LHCN-M2 (cell line): ENCODE measurements around the gene PRRT1. TPM values are rescaled to one million over a fixed set of nuclear protein-coding genes. Genes with fewer than 3 reads are reported as not detected.
A peak's percentile ranks its signal among the peaks of the same experiment; 100 is the strongest.
"Not testable (repeated sequence)": the region's sequence is repeated elsewhere in the genome, so short reads cannot be mapped to it uniquely, and the experiment has no call there.

Experiments
- DNase-seq: peaks from one replicate; pipeline ENCODE4 v3.0.0-alpha.2; 2012; ENCODE audit warnings: low read depth
- total RNA-seq: library from RNA; depleted of rRNA; stranded (reverse); fragments of >200 nt; gene quantifications from 2 replicates; pipeline ENCODE4 v1.2.3, GENCODE V29; 2014

Gene PRRT1
- total RNA-seq, 1 experiment from 2014 or later = 0.06 TPM

DNA sequence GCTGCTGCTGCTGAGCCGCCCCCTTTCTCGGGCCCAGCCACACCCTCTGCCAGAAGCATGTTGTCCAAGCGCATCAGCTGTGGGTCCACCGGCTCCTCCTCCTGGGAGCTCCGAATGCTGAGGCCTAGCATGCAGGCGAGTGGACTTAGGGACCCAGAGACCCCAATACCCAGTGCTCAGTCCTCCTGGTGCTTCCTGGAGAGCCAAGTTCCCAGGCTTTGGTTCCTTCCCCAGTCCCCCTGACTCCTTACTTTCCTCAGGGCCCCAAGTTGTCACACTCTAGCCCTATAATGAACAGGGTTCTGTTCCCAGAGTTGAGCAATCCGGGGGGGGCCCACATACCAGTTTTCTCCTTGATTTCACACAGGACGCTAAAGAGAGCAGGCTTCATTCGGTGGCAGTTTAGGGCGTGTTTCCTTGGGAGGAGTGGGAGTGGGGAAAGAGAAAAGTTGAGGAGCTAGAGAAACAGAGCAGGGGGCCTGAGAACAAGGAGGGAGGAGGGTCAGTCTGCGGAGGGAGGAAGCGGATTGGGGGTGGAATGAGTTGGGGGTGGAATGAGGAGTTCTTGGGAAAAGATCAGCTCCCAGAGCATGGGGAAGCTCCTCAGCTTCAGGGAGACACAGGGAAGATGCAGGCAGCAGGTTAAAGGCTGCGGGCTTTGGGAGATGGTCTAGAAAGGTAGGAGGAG is 36.8 kb upstream of the PRRT1 start:
- DNase-seq = peak; percentile 35

DNA sequence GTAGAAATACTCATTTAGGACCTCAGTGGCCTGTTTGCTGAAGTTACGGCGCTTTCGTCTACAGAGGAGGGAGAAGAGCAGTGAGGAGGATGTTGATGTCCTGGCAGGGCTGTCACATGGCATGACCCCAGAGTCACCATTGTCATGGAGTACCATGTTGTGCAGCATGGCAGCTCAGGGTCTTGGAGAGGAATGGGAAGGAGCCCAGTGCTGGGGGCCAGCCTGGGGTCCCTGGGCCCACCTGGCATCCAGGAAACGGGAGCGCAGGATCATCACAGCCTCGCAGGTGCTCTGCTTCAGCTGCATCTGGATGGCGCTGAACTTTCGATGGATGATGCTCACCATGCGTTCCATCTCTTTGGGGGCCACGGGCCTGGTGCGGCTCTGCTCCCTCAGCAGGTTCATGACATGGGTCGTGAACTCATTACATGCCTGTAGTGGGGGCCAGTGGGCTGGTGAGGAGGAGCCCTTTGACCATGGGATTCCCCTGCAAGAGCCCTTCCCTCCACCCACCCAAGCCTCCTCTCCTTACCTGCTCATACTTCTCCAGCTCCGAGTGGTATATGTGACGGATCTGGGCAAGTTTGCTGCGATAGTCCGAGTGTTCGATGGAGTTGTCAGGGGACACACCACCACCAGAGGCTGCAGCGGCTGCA is 36.1 kb upstream of the PRRT1 start:
- not testable (repeated sequence) for DNase-seq

DNA sequence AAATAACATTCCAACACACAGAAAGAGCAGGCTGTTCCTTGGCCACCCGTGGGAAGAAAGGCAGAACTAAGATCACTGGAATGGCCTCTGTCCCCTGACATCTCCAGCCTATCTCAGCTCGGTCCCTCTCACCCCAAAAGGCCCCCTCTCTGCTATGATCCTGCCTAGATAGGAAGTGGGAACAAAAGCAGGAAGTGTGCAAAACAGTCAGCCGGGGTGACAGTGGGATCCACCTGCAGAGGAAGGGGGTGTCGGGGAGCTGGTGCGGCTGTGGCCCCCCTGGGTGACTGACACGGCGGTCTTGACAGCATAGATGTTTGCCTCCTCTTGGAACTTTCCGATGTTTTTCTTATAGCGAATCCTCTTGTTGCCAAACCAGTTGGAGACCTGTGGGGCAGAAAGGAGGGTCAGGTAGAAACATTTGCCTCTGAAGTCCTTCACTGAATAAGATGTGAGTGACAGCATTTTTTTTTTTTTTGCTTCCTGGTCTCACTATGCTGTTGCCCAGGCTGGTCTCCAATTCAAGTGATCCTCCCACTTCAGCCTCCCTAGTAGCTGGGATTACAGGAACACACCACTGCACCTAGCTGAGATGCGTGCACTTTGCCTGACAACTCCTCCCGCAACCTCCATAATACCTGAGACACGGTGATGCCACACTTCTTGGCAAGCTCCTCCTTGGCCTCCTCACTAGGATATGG is 35.4 kb upstream of the PRRT1 start:
- no peak for DNase-seq

DNA sequence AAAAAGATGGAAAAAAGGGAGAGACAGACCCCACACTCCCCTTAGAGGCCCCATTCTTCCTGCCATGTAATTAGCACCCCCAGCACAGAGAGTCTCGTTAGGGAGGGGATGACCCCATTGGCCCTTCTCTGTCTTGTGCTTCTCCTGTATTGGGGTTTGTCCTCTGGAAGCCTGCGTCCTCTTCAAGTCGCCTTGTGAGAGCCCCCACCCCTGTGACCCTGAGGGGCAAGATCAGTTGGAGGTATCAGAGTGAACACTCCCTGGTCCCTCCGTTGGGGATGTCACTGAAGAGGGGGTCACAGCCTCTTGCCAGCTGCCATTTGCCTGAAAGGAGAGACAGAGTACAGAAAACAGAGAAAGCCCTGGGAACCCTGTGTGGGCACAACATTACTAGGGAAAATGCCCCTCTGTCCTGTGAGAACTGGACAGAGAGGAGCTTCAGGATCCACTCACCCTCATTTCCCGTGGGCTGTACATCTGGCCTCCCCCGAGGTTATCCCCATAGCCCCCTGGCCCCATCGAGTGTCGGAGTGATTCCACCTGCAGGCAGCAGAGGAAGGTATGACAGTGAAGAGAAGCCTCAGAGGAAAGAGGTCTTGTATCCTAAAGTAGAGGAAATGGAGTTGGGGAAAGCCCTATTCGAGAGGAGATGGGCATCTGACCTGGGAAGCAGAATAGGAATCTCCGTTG is 34.6 kb upstream of the PRRT1 start:
- not testable (repeated sequence) for DNase-seq

DNA sequence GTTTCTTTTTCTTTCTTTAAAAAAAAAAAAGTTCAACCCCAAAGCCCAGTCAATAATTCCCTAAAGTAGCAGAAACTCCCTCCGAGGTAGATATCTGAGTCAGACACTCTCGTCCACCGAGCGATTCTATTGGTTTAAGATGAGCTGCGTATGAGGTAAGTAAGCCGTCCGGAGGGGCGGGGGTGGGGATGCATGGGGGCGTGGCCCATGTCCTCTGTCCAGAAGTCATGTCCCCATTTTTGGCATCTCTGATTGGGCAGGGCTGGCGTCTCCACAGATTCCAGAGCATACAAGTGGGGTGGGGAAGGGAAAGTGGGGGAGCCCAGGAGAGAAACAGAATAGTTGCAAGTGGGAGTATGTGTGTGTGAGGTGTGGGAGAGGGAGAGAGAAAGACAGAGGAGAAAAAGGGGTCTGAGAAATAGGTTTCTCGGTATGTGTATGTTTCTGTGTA is 34.0 kb upstream of the PRRT1 start:
- peak; percentile 88 for DNase-seq

DNA sequence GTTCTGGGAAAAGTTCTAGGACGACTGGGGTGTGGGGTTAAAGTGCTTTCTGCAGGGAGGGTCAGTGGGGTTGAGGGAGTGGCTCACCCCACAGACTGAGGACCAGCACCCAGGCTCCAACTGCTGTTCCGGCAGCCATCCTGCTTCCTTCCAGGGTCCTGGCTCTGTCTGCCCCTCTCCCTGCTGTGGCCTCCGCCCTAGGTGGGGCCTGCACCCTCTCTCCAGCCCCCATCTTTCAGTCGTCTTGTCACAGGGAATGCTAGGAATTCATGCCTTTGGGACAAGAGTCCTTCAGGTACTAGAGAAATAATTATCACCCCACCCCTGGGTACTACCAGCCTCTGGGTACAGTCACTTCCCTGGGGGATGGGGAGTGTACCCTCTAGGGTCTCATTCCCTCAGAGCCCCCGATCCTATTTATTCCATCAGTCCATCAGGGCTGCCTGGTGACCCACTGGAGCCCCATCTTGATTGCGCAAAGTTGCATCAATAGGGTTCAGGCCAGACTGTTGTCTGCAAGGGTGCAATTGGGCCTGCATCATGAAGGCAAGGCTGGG is 32.4 kb upstream of the PRRT1 start, which contains the start of gene AGER:
AGER (minus strand) TSS at position 170 of the 557 bp plus-strand sequence; CDS start at position 139, 31 bp downstream.
- DNase-seq = no peak

DNA sequence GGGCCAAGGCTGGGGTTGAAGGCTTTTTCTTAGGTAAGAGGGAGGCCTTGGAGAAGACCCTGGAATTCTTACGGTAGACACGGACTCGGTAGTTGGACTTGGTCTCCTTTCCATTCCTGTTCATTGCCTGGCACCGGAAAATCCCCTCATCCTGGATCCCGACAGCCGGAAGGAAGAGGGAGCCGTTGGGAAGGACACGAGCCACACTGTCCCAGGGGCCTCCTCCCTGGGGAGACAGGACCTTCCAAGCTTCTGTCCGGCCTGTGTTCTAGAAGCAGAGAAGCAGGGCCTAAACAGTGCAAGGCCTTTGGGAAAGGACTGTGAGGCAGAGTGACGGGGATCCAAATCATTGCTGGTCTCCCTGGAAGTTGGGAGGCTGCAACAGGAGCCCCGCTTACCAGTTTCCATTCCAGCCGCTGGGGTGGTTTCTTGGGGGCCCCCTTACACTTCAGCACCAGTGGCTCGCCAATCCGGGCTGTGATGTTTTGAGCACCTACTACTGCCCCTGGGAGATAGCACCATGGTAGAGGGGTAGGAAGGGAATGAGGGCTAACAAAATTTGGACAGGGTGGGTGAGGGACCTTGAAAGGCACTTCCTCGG is 31.8 kb upstream of the PRRT1 start:
- no peak for DNase-seq

DNA sequence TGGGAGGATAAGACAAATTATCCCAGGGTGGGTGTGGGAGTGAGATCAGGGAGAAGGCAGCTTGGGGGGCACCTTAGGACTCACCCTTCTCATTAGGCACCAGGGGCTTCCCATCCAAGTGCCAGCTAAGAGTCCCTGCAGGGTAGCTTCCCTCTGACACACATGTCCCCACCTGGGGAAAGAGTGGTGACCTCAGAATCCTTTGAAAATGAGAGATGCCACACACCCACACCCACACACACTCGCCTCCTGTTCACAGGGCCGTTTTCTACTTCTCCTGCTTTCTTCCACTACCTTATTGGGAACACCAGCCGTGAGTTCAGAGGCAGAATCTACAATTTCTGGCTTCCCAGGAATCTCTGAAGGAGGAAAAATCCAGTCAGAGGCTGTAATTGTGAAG is 31.3 kb upstream of the PRRT1 start:
- no peak for DNase-seq

DNA sequence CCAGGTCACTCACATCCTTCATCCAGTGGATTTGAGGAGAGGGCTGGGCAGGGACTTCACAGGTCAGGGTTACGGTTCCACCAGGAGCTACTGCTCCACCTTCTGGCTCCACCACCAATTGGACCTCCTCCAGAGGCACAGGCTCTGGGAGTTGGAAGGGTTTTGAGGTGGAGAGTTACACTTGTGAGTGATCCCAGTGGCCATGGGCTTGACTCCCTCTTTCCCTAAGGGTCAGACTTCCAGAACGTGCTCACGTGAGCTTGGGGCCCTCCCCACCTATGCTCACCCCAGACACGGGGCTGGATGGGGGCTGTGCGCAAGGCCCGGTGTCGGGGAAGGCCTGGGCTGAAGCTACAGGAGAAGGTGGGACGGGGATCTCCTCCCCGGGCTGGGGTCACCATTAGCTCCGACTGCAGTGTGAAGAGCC is 30.8 kb upstream of the PRRT1 start:
- DNase-seq = no peak

DNA sequence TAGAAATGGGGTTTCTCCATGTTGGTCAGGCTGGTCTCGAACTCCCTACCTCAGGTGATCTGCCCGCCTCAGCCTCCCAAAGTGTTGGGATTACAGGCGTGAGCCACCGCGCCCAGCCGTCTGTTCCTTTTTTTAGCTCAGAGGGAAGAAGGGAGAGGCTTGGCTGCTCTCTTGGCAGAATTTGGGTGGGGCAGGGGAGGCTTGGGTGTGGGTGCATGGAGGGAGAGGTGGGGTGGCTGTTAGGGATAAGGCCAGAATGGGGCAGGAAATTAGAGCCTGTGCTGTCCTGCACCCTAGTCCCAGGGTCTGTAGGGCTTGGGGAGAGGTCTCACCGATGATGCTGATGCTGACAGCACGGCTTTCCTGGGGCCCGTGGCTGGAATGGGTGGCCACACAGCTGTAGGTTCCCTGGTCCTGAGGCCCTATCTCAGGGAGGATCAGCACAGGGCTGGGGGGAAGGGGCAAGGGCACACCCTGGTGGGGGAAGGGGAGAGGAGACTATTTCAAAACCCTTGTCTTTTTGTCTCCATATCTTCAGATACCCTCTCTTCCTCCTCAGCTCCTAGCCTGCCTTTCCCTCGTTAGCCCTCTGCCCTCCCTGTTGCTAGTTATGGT is 30.3 kb upstream of the PRRT1 start:
- DNase-seq = no peak

DNA sequence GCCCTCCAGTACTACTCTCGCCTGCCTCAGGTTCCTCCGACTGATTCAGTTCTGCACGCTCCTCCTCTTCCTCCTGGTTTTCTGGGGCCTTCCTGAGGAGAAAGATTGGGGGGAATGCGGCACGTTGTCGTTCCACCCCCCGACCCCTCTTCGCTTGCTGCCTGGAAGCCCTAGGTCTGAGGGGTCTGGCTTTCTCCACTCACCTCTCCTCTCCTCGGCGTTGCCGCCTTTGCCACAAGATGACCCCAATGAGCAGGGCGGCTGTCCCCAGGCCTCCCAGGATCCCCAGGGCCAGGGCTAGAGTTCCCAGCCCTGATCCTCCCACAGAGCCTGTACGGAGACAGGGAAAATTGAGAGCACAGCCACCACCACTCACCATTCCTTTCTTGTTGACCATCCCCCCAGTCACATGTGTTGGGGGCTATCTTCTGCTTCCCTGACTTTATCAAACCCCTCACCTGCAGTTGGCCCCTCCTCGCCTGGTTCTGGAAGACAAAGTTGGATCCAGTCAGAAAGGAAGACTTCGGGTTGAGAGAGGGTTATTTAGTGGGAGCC is 29.5 kb upstream of the PRRT1 start:
- no peak for DNase-seq

DNA sequence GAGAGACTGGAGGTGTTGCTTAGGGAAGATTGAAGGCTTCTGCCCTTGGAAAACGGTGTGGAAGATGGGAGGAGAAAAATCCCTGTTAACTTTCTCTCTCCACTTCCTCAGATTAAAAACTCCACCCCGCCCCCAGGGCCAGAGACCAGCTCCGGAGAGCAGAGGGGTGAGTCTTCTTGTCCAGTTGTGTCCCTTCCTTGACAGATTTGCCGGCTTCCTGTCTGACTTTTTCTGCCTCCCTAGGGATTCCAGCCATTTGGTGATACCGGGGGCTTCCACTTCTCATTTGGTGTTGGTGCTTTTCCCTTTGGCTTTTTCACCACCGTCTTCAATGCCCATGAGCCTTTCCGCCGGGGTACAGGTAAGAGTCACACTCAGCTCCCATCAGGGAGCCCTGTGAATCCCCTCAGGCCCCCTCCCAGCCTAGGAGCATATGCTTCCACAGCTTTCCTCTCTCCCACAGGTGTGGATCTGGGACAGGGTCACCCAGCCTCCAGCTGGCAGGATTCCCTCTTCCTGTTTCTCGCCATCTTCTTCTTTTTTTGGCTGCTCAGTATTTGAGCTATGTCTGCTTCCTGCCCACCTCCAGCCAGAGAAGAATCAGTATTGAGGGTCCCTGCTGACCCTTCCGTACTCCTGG is 28.1 kb upstream of the PRRT1 start:
- DNase-seq = no peak

DNA sequence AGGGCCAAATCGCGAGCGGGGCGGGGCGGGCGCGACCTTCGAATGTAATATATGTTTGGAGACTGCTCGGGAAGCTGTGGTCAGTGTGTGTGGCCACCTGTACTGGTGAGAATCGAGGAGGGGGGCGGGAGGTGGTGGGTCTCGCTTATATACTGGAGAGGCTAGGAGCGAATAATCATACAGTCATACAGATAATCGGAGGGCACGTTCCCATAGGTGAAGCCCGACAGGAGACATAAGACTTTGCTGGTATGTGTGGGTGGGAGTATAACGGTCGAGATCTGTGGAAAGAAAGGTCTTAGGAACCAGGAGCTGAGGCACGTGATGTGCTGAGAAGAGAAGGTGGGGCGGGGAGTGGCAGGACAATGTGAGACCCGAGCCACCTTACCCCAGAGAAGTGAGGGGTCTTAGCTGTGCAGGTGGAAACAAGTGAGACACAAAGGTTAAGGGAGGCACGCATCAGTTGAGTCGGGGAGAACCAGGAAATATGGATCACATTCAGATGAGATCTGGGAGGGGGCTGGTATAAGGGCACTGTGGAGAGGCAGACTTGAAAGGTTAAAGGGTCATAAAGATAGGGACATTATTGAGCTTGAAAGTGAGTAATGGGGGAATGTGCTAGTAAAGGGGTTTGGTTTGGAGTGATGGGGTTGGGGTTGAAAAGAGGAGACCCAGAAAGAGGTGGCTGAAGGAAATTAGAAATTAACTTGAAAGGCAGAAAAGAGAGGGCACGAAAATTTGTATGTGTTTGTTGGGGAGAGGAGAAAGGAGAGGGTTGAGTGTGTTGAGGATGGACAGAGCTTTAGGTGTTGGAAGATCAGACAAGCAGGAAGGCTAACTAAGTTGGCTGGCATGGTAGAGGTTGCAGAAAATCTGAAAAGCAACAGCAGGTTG is 27.1 kb upstream of the PRRT1 start:
- DNase-seq = no peak

DNA sequence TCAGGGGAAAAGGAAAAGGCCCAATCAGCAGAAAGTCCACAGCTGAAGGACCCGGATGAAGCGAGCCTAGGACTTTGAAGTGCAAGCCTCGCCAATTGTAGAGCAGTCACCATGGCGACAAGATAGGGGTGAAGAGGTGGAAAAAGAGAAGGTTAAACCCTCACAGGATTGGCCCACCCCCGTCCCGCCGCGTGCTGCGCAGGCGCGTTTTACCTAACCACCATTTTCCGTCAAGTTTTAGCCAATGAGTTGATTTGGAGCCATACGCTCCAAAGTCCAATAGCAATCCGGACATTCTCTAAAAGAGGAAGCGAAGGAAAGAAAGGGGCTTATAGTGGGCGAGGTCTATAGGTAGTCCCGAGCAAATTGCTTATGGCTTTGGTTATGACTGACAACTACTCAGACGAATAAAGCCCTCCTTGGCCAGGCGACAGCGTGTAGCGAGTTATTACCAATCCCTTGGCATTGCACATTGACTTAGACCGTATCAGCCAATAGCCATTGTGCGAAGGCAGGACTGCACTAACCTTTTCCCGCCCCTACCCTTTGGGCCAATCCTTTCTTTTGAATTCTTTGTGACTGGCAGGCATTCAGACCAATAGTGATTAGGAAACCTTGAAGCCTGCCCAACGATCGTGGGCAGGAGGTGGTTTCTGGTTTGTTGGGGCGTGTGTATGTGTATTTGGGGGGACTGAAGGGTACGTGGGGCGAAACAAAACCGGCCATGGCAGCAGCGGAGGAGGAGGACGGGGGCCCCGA is 26.2 kb upstream of the PRRT1 start, which contains the start of gene RNF5:
RNF5 (plus strand) TSS at position 618 of the 759 bp plus-strand sequence; CDS start at position 725, 107 bp downstream.
- peak; percentile 100 for DNase-seq

DNA sequence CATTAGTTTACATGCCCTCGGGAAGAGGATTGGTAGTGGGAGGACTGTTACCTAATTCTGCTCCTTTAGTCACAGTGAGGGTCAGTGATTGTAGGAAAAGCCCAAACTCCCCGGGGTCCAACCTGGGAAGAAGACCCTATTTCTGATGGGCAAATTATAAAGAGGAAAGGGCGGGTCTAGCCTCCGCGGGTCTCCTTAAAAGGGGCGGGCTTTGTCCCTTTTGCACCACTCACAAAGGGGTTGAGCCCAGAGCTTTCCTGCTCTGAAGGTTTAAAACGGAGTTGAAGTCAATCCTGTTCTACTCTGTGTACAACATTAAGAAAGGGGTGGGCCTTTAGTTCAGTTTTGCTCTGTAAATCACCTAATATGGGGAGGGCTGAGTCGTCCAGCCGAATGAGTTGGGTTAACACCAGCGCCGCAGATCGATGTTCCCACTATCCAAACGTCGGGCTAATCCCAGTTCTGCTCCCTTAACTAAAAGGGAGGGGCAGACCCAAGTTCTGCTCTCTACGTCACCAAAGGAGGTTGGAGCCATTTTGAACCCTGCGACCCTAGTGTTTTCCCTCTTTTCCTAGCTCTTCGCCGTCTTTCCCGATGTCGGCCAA is 25.5 kb upstream of the PRRT1 start:
- no peak for DNase-seq

DNA sequence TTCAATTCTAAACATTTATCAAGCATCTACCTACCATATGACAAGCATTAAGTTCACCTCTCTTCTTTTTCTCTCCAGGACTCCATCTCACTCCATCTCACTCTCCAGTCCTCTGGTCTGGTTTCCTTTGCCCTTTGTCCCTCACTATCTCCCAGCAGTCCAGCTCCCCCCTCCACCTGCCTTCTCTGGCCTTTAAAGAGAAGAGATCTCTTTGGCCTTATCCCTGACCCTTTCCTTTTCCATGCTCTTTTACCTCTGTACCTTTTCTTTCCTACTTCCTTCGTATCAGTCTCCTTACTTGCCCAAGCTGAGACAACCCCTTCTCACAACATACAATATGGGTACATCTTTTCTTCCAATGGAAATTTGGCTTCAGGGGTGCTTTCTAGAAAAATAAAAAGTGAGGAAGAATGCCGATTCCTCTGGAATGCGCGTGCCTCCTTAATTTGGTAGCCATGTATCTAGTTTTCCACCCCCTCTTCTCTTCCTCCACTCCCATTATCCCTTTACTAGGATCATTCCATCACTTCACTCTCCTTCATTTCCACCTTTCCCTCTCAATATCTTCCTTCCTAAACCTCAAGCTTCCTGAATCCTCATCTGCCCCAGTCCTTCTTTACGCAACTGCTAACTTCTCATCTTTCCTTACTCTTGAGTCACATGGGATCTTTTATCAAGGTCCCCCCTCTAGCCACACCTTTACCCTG is 24.9 kb upstream of the PRRT1 start:
- peak; percentile 70 for DNase-seq
